Endothelial cell of umbilical vein (primary cell): ENCODE data around the gene PRPF8.

Source experiments
- POLR2A ChIP-seq: IDR thresholded peaks from 2 replicates; pipeline ENCODE4 v1.6.1; 2012; ENCODE audit warnings: low read depth, mild to moderate bottlenecking, control low read depth, low read length
- TF ChIP-seq, protein P1 (sequence below), 2 donors: IDR thresholded peaks; 1 replicate in 1 of 2; 2 replicates in 1 of 2; pipeline ENCODE4 v1.5.1; 2011; ENCODE audit warnings: low read length in 2 of 2, mild to moderate bottlenecking in 2 of 2, moderate library complexity in 2 of 2, control low read depth in 1 of 2, inconsistent platforms in 1 of 2, low read depth in 1 of 2; ENCODE audit not compliant: insufficient read depth in 1 of 2; ENCODE audit errors: extremely low read depth in 1 of 2

DNA sequence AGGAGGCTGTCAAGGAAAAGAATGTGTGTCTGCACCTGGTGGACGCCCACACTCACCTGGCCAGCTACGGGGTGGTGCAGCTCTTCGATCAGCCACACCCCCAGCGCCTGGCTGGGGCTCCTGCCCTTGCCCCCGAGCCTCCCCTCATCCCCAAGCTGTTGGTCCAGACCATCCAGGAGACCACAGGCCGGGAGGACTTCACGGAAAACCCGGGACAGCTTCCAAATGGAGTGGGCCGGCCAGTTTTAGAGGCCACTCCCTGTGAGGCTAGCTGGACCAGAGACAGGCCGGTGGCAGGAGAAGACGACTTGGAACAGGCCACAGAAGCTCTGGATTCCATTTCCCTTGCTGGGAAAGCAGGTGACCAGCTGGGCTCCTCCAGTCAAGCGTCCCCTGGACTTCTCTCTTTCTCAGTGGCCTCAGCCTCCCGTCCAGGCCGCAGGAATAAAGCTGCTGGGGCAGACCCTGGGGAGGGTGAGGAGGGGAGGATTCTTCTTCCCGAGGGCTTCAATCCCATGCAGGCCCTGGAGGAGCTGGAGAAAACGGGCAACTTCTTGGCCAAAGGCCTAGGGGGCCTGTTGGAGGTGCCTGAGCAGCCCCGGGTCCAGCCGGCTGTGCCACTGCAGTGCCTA, 42.1 kb upstream of the PRPF8 start:
- TF ChIP-seq, protein P1, sequence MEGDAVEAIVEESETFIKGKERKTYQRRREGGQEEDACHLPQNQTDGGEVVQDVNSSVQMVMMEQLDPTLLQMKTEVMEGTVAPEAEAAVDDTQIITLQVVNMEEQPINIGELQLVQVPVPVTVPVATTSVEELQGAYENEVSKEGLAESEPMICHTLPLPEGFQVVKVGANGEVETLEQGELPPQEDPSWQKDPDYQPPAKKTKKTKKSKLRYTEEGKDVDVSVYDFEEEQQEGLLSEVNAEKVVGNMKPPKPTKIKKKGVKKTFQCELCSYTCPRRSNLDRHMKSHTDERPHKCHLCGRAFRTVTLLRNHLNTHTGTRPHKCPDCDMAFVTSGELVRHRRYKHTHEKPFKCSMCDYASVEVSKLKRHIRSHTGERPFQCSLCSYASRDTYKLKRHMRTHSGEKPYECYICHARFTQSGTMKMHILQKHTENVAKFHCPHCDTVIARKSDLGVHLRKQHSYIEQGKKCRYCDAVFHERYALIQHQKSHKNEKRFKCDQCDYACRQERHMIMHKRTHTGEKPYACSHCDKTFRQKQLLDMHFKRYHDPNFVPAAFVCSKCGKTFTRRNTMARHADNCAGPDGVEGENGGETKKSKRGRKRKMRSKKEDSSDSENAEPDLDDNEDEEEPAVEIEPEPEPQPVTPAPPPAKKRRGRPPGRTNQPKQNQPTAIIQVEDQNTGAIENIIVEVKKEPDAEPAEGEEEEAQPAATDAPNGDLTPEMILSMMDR (IDR thresholded peaks at IDR 0.05; ENCODE audit: extremely low read depth in 1 of 2, insufficient read depth in 1 of 2, low read depth in 1 of 2, low read length in 2 of 2), result no peak
- no peak for TF ChIP-seq POLR2A
